Coronary artery (tissue), 2 donors: ENCODE data around the gene MGA.

Experiments
- DNase-seq: peaks from one replicate; pipeline ENCODE4 v3.0.0-alpha.2; 2017; ENCODE audit warnings: low spot score
- H3K27ac ChIP-seq, 2 donors: fragments of 200-600 bp; sonication (generic); one replicate each; pipeline ENCODE4 v1.5.1; 2016 to 2019
- H3K4me3 ChIP-seq: fragments of 200-600 bp; sonication (generic); 2 replicates; pipeline ENCODE4 v1.5.1; 2016; ENCODE audit warnings: mild to moderate bottlenecking, moderate library complexity
- CTCF ChIP-seq: fragments of 200-600 bp; sonication (generic); IDR thresholded peaks from one replicate; pipeline ENCODE4 v1.5.1; 2019; ENCODE audit warnings: antibody characterized with exemption

MGA gene

DNA sequence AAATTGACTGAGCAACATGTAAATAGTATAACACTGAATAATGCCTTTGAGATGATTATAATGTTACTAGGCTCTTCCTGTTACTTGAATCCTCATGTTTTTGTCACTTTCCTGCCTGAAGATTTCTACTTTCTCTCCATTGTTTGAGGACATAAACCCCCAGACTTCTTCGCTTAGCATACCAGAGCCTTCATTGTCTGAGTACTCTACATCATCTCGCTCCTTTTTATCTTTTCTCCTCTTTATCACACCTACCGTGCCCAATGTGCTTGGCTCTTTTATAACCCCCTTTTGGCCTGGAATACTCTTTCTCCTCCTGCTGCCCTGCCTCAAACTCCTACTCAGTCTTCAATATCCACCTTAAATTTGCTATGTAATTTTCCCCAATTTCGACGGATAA is 30.3 kb upstream of the MGA start:
- H3K27ac ChIP-seq: no peak overlapping the region

DNA sequence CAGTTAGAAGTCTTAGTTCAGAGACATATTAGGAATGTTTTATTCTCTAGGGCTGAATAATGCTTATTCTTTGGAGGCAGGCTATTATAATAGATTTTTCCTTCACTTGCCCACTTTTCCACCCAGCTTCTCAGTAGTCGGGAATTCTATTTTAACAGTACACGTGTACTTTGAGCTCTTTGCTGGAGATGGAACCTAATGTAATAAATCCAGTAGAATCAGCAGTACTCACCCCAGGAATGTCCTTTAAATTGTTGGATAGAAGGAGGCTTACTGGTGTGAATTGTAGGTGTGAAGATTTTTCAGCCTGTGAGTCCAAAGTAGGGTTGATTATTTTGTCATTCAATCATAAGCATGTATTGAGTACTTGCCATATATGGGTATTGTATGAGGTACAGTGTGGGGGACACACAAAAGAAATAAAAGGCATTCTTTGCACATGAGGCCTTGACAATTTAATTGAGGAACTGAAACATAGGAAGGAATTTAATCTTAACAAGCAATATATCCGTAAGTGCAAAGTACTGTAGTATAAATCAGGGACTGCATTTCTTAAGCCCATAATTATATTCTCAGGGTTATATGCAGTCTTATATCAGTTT is 29.5 kb upstream of the MGA start:
- Histone ChIP-seq H3K27ac (no peak overlapping the region), H3K4me3 (no peak overlapping the region)
- DNase-seq: no peak
- TF ChIP-seq CTCF: no peak

More for the DNA sequence above, 30.3 kb upstream of the MGA start:
- no peak overlapping the region for H3K4me3 ChIP-seq
- no peak for TF ChIP-seq CTCF
- DNase-seq: no peak

- no peak overlapping the region for H3K4me3 ChIP-seq
- no peak overlapping the region for H3K27ac ChIP-seq
- no peak for DNase-seq
- TF ChIP-seq CTCF: no peak
These were observed 28.2 kb upstream of the MGA start for GRCh38 chr15:41631880-41632470.

- H3K4me3 ChIP-seq: no peak overlapping the region
- H3K27ac ChIP-seq: no peak overlapping the region
- no peak for TF ChIP-seq CTCF
- no peak for DNase-seq
These were observed 26.6 kb upstream of the MGA start for GRCh38 chr15:41633609-41634008.

DNA sequence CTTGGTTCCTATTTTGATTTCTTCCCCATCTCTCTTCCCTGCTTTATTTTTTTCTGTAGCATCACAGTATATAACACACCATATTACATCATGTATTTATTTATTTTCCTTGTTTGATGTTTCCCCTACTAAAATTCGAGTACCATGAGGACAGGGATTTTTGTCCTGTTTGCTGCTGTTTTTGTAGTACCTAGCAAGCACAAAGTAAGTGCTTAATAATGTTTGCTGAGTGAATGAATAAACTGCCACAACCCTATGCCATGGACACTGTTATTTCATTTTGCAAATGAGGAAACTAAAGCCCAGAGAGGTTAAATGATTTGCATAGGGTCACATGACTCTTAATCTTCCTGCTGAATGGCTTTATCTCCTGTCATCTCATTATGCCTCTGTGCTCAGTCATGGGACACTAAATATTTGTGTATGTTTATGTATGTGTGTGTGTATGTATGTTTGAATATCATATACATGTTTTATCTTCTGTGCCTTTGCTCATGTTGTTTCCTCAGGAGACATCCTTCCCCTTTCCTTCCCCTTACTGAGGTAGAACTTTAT is 26.1 kb upstream of the MGA start:
- Histone ChIP-seq H3K27ac (no peak overlapping the region), H3K4me3 (no peak overlapping the region)
- no peak for DNase-seq
- no peak for TF ChIP-seq CTCF

DNA sequence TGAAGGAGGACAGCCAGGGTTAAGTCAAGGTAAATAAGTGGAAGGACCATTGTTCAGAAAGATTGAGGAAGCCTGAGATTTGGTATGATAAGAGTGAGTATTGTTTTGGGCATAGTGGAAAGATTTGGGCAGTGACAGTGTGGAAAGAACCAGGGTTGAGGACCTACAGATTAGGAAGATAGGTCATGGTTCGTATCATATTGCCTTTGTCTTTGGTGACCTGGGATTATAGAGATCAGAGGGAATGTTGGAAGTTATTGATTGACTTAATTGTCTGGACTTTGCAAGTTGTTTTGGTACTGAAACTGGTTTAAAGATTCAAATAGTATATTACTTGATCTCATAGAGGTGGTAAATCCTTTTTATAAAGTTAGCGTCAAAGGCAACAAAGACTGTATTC is 23.1 kb upstream of the MGA start:
- Histone ChIP-seq H3K27ac (no peak overlapping the region), H3K4me3 (no peak overlapping the region)
- TF ChIP-seq CTCF: no peak
- DNase-seq: no peak

DNA sequence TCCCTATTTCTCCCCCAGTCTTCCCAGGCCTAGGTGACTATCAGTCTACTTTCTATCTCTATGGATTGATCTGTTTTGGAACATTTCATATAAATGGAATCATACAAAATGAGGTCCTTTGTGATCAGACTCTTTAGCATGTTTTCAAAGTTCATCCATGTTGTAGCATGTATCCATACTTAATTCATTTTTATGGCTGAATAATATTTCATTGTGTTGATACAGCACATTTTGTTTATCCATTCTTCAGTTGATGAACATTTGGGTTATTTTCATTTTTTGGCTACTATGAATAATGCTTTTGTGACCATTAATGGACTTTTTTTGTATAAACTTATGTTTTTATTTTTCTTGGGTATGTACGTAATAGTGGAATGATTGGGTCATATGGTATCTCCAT is 19.2 kb upstream of the MGA start:
- DNase-seq: no peak
- Histone ChIP-seq H3K27ac (no peak overlapping the region), H3K4me3 (no peak overlapping the region)
- TF ChIP-seq CTCF: no peak
